Fibroblast of lung (primary cell): ENCODE data around the gene SORCS3. TPM values are rescaled to one million over a fixed set of nuclear protein-coding genes. Genes with fewer than 3 reads are reported as not detected.
A peak's percentile ranks its signal among the peaks of the same experiment; 100 is the strongest.

Experiments
- DNase-seq, 2 donors: peaks; one replicate each; pipeline versions ENCODE4 v3.0.0 to v3.0.0-alpha.2; 2010; ENCODE audit warnings: low read depth in 2 of 2
- H2AFZ ChIP-seq: 2 replicates; pipeline ENCODE4 v1.5.1; 2012; ENCODE audit warnings: low read length, control low read depth, inconsistent platforms
- H3K27ac ChIP-seq: 2 replicates; pipeline ENCODE4 v1.5.1; 2011; ENCODE audit warnings: low read length, control low read depth; ENCODE audit not compliant: insufficient read depth
- H3K27me3 ChIP-seq: 2 replicates; pipeline ENCODE4 v1.5.1; 2011; ENCODE audit warnings: mild to moderate bottlenecking, low read length; ENCODE audit not compliant: control insufficient read depth, insufficient read depth
- H3K36me3 ChIP-seq: 2 replicates; pipeline ENCODE4 v1.5.1; 2011; ENCODE audit warnings: low read length; ENCODE audit not compliant: control insufficient read depth, insufficient read depth
- H3K4me1 ChIP-seq: 2 replicates; pipeline ENCODE4 v1.5.1; 2011; ENCODE audit warnings: low read length; ENCODE audit not compliant: control insufficient read depth, insufficient read depth; ENCODE audit errors: extremely low read depth
- H3K4me2 ChIP-seq: 2 replicates; pipeline ENCODE4 v1.5.1; 2011; ENCODE audit warnings: low read length, control low read depth; ENCODE audit not compliant: insufficient read depth; ENCODE audit errors: extremely low read depth
- H3K4me3 ChIP-seq, 4 experiments: fragments of 200-600 bp in 1 of 4; sonication (generic) in 1 of 4; replicated peaks in 1 of 4; 2 replicates each; pipeline ENCODE4 v1.5.1; 2011 to 2016; ENCODE audit warnings: low read length in 4 of 4, low read depth in 3 of 4, mild to moderate bottlenecking in 3 of 4, control low read depth in 2 of 4, inconsistent platforms in 1 of 4, mixed read lengths in 1 of 4; ENCODE audit not compliant: insufficient read depth in 1 of 4; ENCODE audit errors: control extremely low read depth in 1 of 4
- H3K79me2 ChIP-seq: 2 replicates; pipeline ENCODE4 v1.5.1; 2012; ENCODE audit warnings: mild to moderate bottlenecking, low read length, inconsistent platforms; ENCODE audit not compliant: control insufficient read depth, insufficient read depth
- H3K9ac ChIP-seq: 2 replicates; pipeline ENCODE4 v1.5.1; 2011; ENCODE audit warnings: mild to moderate bottlenecking, low read length, control low read depth; ENCODE audit not compliant: insufficient read depth
- H3K9me3 ChIP-seq: 2 replicates; pipeline ENCODE4 v1.5.1; 2012; ENCODE audit warnings: low read depth, low read length; ENCODE audit not compliant: control insufficient read depth, insufficient read depth
- H4K20me1 ChIP-seq: 2 replicates; pipeline ENCODE4 v1.5.1; 2011; ENCODE audit warnings: low read length; ENCODE audit not compliant: control insufficient read depth, insufficient read depth; ENCODE audit errors: extremely low read depth
- CTCF ChIP-seq, 2 donors: IDR thresholded peaks in 1 of 2; conservative IDR thresholded peaks in 1 of 2; 1 replicate in 1 of 2; 2 replicates in 1 of 2; pipeline ENCODE4 v1.5.1; 2011 to 2012; ENCODE audit warnings: low read length in 2 of 2, control low read depth in 1 of 2, inconsistent platforms in 1 of 2, low read depth in 1 of 2, mild to moderate bottlenecking in 1 of 2
- EZH2 ChIP-seq: IDR thresholded peaks from 2 replicates; pipeline ENCODE4 v1.5.1; 2012; ENCODE audit warnings: low read length, control low read depth, mild to moderate bottlenecking; ENCODE audit errors: missing control alignments
- polyA plus RNA-seq, 2 donors: library from polyadenylated mRNA; depleted of rRNA in 1 of 2; stranded (reverse) in 1 of 2; unstranded in 1 of 2; fragments of >200 nt; gene quantifications; 2 replicates each; pipeline ENCODE4 v1.2.1, GENCODE V29; 2011 to 2012; ENCODE audit warnings: missing spikeins in 1 of 2
- total RNA-seq: library from RNA; depleted of rRNA; stranded (reverse); fragments of >200 nt; gene quantifications from 2 replicates; pipeline ENCODE4 v1.2.1, GENCODE V29; 2014

The SORCS3 gene
- total and polyA plus RNA-seq, 2 donors (not counting 1 experiment from before 2014, with no cell fraction given) = not detected

- Histone ChIP-seq H3K9me3 (no peaks in the 10 kb centered on the region), H3K79me2 (no peaks in the 10 kb centered on the region), H3K36me3 (no peaks in the 10 kb centered on the region), H3K4me2 (no peak overlapping the region), H4K20me1 (no peaks in the 10 kb centered on the region), H2AFZ (no peak overlapping the region), H3K27ac (no peak overlapping the region), H3K9ac (no peak overlapping the region), H3K4me1 (no peaks in the 10 kb centered on the region), H3K4me3 (no peak overlapping the region), H3K27me3 (no peaks in the 10 kb centered on the region)
- TF ChIP-seq CTCF (conservative IDR thresholded peaks at IDR 0.05 in 1 of 2, IDR thresholded peaks at IDR 0.05 in 1 of 2; ENCODE audit: low read depth in 1 of 2, low read length in 2 of 2) (no peak), EZH2 (no peak)
- DNase-seq = peak in 1 of 2 donors; percentile 83
Measured at GRCh38 chr10:105017116-105017515, 376.0 kb downstream of the SORCS3 start.

- Histone ChIP-seq H3K27me3 (no peaks in the 10 kb centered on the region), H3K9me3 (no peaks in the 10 kb centered on the region), H2AFZ (no peak overlapping the region), H3K4me3 (no peak overlapping the region), H3K27ac (no peak overlapping the region), H3K9ac (no peak overlapping the region), H4K20me1 (no peaks in the 10 kb centered on the region), H3K36me3 (no peaks in the 10 kb centered on the region), H3K4me1 (no peaks in the 10 kb centered on the region), H3K79me2 (no peaks in the 10 kb centered on the region), H3K4me2 (no peak overlapping the region)
- DNase-seq = peak in 1 of 2 donors; percentile 50
- no peak for TF ChIP-seq EZH2
- no peak for TF ChIP-seq CTCF (conservative IDR thresholded peaks at IDR 0.05 in 1 of 2, IDR thresholded peaks at IDR 0.05 in 1 of 2; ENCODE audit: low read depth in 1 of 2, low read length in 2 of 2)
Measured at GRCh38 chr10:105017691-105018090, 376.6 kb downstream of the SORCS3 start.

- Histone ChIP-seq H3K4me2 (no peak overlapping the region), H3K36me3 (no peaks in the 10 kb centered on the region), H3K79me2 (no peaks in the 10 kb centered on the region), H4K20me1 (no peaks in the 10 kb centered on the region), H3K4me1 (no peaks in the 10 kb centered on the region), H3K4me3 (no peak overlapping the region), H3K9me3 (no peaks in the 10 kb centered on the region), H3K9ac (no peak overlapping the region), H2AFZ (no peak overlapping the region), H3K27me3 (no peaks in the 10 kb centered on the region), H3K27ac (no peak overlapping the region)
- DNase-seq = peak in 1 of 2 donors; percentile 68
- TF ChIP-seq EZH2 = no peak
Measured at GRCh38 chr10:105023211-105024111, 382.4 kb downstream of the SORCS3 start.
